ENCODE measurements around the gene LMBRD1. TPM values are rescaled to one million over a fixed set of nuclear protein-coding genes. Genes with fewer than 3 reads are reported as not detected.

LMBRD1 gene
- total RNA-seq, 2 donors from 2014 or later = 44.0 to 49.8 TPM

DNA sequence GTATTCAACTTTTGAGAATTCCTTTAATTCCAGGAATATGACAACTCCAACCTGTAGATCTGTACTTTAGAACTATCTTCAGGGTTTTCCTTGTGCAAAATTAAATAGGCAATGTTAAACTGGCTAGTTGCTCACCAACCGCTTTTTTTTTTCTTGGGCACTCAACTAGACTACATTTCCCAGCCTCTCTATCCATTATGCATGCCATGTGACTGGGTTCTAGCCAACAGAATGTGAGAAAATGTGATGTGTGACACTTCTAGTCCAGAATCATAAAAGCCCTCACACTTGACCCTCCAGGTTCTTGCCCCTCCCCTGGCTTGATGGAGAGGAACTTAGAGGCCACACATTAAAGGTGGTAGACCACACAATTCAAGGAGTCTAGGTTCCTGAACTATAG, 166.0 kb downstream of the LMBRD1 start:
- Histone ChIP-seq H3K4me3 (no peak overlapping the region), H3K9me3 (no peaks in the 10 kb centered on the region), H3K4me1 (ENCODE audit: control insufficient read depth in 1 of 2, low read depth in 2 of 2) (no peaks in the 10 kb centered on the region), H3K27ac (no peak overlapping the region), H3K36me3 (no peaks in the 10 kb centered on the region), H3K27me3 (replicated peaks; ENCODE audit: insufficient read depth) (no peaks in the 10 kb centered on the region)
- DNase-seq (ENCODE audit: low spot score) (no peak), ATAC-seq (ENCODE audit: insufficient number of reproducible peaks, low FRiP score, low read depth) (no peak)
- TF ChIP-seq, protein P1, sequence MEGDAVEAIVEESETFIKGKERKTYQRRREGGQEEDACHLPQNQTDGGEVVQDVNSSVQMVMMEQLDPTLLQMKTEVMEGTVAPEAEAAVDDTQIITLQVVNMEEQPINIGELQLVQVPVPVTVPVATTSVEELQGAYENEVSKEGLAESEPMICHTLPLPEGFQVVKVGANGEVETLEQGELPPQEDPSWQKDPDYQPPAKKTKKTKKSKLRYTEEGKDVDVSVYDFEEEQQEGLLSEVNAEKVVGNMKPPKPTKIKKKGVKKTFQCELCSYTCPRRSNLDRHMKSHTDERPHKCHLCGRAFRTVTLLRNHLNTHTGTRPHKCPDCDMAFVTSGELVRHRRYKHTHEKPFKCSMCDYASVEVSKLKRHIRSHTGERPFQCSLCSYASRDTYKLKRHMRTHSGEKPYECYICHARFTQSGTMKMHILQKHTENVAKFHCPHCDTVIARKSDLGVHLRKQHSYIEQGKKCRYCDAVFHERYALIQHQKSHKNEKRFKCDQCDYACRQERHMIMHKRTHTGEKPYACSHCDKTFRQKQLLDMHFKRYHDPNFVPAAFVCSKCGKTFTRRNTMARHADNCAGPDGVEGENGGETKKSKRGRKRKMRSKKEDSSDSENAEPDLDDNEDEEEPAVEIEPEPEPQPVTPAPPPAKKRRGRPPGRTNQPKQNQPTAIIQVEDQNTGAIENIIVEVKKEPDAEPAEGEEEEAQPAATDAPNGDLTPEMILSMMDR (IDR thresholded peaks at IDR 0.05) = no peak

DNA sequence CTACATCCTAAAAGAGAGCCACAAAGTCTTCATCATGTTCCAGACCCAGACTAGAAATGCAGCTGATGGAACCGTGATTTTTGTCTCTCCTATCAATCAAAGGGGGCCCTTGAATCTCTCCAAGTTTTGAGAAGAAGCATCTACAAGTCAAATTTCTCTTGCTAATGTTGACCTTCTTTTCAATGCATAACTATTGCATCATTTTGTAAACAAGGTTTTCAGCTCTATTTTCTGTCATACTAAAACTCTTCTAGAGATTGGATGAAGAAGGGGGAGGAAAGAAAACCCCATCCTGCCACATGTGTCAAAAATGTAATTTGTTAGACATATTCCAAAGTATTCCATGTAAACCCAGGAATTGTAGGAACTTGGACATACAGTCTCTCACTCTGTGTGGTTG, 169.2 kb downstream of the LMBRD1 start:
- TF ChIP-seq, protein P1 (IDR thresholded peaks at IDR 0.05) = no peak
- no peaks in the 10 kb centered on the region for H3K9me3 ChIP-seq
- DNase-seq (ENCODE audit: low spot score) = no peak
- H3K4me1 ChIP-seq (ENCODE audit: control insufficient read depth in 1 of 2, low read depth in 2 of 2) = no peaks in the 10 kb centered on the region
- no peak overlapping the region for H3K27ac ChIP-seq
- no peaks in the 10 kb centered on the region for H3K27me3 ChIP-seq (replicated peaks; ENCODE audit: insufficient read depth)
- ATAC-seq (ENCODE audit: insufficient number of reproducible peaks, low FRiP score, low read depth) = no peak
- H3K36me3 ChIP-seq = no peaks in the 10 kb centered on the region
- no peak overlapping the region for H3K4me3 ChIP-seq

DNA sequence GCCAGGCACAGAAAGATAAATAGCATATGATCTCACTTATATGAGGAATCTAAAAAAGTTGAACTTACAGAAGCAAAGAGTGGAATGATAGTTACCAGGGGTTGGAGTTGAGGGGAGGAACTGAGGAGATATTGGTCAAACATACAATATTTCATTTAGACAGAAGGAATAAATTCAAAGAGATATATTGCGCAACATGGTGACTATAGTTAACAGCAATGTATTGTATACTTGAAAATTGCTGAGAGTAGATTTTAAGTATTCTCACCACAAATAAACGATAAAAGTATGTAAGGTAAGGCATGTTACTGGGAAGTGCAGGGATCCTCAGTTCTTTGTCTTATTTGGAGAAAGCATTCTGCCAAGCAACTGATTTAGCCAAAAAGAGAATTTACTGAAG, 171.9 kb downstream of the LMBRD1 start:
- Histone ChIP-seq H3K27ac (no peak overlapping the region), H3K9me3 (no peaks in the 10 kb centered on the region), H3K27me3 (replicated peaks; ENCODE audit: insufficient read depth) (no peaks in the 10 kb centered on the region), H3K4me3 (no peak overlapping the region), H3K4me1 (ENCODE audit: control insufficient read depth in 1 of 2, low read depth in 2 of 2) (no peaks in the 10 kb centered on the region), H3K36me3 (no peaks in the 10 kb centered on the region)
- TF ChIP-seq, protein P1 (IDR thresholded peaks at IDR 0.05) = no peak
- ATAC-seq (ENCODE audit: insufficient number of reproducible peaks, low FRiP score, low read depth) = no peak
- DNase-seq (ENCODE audit: low spot score) = no peak

Other genes starting within 250 kb of the LMBRD1 start
- gene COL19A1, start 69.5 kb upstream of the LMBRD1 start, total RNA-seq = under 1 TPM in 1 of 2 donors, not detected in 1; 0.07 TPM

Measured in thoracic aorta (tissue), 2 donors.